Midbrain (tissue), 1 donor: ENCODE measurements around the gene CLASP1.
"Not testable (repeated sequence)": the region's sequence is repeated elsewhere in the genome, so short reads cannot be mapped to it uniquely, and the experiment has no call there.

ENCODE experiments used
- DNase-seq: peaks from one replicate; lab custom pipeline; 2025; lab: John Stamatoyannopoulos, UW

Gene CLASP1

DNA sequence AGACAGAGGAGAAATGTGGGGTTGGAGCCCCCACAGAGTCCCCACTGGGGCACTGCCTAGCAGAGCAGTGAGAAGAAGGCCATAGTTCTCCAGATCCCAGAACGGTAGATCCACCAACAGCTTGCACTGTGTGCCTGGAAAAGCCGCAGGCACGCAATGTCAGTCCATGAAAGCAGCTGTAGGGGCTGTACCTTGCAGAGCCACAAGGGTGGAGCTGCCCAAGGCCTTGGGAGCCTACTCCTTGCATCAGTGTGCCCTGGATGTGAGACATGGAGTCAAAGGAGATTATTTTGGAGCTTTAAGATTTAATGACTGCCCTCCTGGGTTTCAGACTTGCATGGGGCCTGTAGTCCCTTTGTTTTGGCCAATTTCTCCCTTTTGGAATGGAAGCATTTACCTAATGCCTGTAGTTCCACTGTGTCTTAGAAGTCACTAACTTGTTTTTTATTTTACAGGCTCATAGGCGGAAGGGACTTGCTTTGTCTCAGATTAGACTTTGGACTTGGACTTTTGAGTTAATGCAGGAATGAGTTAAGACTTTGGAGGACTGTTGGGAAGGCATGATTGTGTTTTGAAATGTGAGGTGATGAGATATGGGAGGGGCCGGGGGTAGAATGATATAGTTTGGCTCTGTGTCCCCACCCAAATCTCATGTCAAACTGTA lies 274.7 kb downstream of the CLASP1 start:
- not testable (repeated sequence) for DNase-seq

DNA sequence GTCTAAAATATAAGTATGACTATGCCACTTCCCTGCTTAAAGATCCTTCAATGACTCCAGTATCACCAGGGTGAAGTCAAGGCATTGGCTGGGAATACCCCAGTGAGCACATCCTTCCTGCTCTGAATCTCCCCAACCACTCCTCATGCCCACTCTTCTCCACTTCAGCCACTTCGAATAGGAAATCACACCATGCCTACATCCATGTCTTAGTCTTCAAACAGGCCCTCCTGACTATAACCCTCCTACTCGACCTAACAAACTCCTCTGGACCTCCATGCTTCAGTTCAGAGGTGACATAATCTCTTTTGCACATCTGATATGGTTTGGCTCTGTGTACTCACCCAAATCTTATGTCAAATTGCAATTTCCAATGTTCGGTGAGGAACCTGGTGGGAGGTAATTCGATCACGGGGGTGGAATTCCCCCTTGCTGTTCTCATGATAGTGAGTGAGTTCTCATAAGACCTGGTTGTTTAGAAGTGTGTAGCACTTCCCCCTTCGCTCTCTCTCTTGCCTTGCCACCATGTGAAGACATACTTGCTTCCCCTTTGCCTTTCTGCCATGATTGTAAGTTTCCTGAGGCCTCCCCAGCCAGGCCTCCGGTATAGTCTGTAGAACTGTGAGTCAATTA lies 276.4 kb downstream of the CLASP1 start:
- DNase-seq, result no peak

DNA sequence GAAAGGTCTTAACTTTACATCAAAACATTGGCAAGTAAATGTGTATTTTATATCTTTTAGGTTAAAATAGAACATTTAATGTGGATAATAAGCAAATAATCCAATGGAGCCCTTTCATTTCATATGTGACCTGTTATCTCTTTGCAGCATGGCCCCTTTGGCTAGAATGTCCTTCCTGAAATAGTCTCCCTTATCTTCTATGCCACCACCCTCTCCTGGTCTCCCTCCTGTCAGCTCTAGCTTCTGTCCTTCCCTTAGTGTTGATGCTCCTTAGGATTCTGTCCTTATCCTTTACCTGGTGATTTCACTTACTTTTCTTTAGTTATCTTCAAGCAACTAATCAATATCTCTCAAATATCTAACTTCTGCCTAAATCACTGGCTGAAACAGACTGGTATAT lies 277.2 kb downstream of the CLASP1 start:
- no peak for DNase-seq

DNA sequence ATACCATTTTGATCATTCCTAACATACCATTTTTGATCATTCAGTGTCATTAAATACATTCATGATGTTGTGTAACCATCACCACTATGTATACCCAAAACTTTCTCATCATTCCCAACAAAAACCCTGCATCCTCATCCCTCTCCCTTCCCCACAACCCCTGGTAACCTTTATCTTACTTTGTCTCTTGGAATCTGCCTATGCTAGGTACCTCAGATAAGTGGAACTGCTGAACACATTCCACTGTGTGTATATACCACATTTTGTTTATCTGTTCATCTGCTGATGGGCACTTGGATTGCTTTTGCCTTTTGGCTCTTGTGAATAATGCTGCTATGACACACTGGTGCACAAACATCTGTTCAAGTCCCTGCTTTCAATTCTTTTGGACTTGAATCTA lies 280.4 kb downstream of the CLASP1 start:
- no peak for DNase-seq

DNA sequence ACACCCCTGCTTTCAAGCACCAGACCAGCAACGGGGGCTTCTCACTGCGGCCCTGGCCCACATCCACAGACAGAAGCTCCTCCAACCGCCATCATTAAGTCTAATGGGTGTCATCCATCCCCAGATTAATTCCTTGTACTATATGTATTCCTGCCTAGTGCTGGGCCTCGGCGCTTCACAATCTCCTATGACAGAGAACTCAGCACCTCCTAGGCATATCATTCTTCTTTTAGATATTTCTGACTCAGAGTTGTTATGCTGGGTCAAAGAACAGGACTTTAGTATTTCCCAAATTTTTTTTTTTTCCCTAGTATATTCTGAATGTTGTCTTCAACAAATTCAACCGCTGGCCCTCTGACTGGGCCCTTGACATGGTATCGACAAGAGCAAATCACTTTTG lies 281.1 kb downstream of the CLASP1 start:
- no peak for DNase-seq

DNA sequence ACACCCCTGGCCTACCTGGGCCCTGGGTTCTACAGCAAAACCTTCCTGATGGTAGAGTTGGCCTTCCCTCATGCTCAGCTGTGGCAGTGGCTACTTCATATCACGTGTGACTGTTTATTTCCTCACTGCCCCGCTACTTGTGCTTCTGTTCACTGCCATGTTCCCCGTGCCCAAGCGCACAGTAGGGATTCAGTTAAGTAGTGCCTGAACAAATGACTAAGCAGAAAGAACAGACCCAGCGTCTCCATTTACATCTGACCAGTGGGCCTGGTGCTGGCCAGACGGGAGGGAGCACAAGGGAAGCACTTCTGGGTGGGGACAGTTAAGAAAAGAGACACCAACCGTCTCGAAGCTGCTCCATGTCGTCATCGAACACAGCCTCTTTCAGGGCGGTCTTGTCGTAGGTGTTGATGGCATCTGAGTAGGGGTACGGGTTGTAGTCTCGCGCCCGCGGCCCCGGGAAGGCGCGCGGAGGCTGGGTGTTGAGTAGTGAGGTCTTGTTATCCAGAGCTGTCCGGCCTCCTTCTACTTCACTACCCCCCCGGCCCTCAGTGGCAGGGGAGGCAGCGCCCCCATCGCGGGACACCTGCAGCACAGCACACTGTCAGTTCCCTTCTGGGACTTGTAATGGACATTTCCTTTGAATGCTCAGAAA lies 281.9 kb downstream of the CLASP1 start:
- no peak for DNase-seq

DNA sequence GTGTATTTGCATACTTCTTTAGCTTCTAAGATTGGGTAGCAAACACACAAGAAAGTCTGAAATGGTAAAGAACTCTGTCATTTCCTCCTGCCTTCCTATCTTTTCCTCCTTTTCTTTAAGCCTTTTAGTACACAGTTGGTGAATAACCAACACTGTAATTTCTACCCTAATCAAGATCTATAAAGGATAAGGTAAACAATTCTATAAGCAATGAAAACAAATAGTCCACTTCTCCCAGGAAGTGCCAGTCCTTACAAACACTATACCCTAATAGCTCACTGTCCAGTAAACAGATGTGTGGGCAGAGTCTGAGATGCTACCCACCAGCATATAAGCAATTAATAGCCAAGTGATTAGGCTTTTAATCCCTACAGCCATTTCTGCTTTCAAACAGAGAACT lies 283.2 kb downstream of the CLASP1 start:
- DNase-seq, result no peak

DNA sequence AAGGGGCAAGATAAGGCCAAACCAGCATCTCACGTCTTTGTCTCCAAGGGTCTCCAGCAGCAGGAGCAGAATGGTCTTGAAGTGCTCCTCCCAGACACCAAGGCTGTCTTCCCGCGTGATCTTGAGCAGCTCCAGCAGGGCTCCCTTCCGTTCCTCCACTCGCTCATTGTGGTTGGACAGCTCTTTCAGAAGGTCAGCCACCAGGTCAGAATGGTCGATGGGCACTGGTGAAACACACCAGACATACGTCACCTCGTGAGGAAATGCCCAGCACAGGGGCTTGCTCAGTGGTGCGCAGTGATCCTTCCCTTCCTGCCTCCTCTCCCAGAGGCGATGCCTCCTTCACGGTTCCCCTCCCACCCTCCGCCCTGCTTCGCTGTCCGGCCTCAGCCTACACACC lies 284.2 kb downstream of the CLASP1 start:
- no peak for DNase-seq

DNA sequence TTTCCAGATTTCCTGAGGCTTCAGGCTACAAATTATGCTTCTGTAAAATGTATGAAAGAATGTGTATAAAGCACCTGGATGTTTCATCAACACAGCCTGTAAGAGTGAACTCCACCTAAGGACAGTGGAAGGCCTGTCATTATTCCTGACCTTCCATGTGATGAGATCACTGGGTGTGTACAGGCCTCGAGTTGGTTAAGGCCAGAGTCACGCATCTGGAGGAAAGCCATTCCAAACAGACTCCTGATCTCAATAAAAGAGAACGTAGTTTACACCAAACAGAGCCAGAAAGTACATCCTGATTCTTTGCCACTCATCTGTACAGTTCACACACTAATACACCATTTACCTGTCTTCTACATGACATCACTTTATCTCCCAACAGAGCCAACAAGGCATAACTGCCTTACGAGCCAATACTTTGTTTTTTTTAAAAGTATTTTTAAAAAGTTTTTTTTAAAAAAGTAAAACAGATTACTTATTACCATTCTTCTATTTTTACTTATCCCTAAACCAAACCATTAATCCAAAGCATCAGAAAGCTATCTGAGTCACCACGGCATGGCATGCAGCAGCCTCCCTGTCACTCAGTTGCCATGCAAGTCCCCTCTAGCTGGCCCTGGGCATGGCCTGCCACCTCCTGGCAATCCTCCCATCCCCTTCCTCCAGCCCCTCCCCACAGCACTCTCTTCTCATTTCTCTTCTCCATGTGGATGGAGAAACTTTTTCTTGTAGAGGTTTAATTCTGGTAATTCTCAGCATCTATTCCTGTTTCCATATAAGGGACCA lies 285.4 kb downstream of the CLASP1 start:
- no peak for DNase-seq

DNA sequence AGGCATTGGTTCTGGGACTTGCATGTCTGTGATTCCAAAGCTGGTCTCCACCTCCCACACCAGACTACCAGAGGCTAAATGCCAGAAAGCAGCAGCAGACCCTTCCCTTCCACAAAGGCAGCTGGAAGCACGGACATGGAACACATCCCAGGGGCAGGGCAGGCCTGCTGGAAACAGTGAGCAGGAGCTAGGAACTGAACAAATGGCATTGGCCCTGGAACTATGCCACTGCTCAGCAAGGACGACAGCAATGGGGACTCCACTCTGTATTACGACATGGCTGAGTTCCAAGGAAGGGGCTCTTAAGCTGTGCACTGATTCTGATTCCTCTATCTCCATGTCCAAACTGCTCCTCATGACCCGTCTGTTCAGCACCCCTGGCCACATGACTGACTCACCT lies 286.5 kb downstream of the CLASP1 start:
- DNase-seq, result no peak

DNA sequence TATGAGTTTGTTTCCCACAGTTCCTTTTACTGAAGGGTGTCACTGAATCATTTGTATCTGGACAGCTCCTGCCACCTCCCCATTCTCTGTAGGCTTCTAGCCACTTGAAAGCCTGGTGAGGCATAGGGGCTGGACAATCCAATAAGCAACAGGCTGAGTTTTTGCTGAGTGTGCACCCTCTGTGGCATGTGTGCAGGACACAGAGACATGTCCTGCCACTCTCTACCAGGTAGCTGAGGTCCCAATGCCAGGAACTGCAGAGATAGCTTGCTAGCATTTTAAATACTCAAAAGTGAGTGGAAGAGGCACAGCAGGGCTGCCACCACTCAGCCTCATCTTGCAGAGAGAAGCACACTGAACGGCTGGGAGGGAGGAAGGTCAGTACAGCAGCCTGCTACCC lies 287.0 kb downstream of the CLASP1 start:
- no peak for DNase-seq

DNA sequence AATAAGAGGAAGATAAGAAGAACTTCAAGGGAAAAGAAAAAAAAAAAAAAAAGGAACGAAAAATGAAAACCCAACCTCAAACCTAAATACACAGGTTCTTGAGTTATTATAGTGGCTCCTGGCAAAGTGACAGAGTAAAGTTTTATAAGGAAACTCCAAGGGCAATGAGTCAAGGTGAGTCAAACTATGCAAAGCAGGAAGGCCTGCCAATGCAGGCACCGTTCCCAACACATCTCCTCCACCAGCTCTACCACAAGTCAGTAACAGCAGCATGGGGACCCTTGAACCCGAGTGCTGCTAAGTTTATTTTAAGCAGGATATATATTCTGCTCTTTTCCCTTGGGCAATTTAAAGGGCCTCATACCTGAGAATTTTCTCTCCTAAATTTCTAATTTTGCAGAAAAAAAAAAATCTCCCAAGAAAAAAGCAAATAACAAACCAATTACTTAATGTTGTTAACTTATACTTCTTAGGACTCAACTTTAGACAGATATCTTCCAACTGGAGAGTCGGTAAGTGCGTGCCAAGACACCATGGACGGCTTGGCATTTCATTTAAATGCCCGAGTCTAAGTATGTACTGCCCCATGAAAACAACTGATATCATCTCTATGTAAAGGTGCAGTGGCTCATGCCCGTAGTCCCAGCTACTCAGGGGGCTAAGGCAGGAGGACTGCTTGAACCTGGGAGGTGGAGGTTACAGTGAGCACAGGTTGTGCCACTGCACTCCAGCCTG lies 288.5 kb downstream of the CLASP1 start:
- DNase-seq, result no peak

DNA sequence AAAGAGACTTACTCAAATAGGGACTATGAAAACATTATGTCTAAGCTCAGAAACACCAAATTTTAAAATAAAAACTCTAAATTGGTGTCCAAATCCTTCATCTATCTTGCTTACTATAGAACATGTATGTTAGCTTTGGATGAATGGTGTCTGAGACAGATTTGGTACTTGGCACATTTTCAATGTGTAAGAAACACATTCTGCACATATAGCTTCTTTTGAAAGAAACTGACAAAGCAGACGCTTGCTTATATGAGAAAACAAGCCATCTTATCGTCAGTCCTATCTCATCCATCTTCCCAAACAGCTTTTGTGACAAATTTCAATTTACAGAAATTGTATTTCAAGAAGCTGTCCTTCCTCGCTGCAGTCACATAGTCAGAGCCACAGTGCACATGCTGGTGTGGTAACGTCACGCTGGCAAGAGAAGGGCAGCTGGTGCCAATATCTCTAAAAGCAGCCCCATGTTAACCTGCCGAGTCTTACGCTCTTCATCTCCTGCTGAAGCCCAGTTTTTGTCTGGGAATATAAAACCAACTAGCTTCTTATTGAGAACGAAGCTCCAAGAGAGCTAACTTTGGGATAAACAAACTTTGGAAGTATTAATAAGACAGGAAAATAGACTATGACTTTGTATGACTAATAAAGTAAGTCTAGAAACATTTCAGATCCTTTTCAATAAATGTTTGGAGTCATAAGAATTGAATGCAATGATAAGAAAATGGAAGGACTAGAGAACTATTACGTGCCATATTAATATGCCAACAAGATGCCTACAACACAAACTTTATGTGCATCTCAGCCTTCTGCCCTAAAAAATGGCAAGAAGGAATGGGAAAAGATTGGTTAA lies 289.3 kb downstream of the CLASP1 start:
- no peak for DNase-seq

DNA sequence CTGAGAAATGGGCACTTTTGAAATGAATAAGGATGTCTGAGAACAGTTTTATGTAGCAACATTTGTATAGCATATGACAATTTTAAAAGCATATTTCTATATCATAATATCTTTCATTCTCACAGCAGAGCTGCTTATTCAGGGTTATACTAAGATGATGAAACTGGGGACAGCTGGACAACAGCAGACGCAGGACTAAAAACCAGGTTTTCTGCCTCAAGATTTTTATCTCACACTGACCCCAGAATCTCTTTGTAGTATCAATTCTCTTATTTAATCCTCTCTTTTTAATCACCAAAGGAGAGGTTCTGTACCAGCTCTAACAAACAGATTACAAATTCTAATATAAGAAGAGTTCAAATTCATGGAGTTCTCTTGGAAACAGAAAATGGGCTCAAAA lies 290.1 kb downstream of the CLASP1 start:
- no peak for DNase-seq

DNA sequence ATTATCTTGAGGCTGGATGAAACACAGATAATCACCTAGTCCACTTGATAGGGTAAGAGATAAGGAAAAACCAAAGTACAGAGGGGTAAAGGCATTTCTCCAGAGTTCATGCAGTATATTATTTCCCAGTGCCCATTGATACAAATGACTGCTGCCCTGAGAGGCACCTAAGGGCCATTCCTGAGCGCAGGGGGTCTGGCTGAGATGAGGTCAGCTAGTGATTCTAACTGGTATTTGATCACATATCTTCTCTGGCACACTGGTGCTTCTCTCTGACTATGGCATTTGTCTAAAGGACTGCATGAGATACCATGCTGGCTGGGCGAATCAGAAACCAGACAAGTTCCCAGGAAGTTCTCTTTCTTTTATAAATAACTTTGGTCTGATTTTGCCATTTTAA lies 291.0 kb downstream of the CLASP1 start:
- no peak for DNase-seq

DNA sequence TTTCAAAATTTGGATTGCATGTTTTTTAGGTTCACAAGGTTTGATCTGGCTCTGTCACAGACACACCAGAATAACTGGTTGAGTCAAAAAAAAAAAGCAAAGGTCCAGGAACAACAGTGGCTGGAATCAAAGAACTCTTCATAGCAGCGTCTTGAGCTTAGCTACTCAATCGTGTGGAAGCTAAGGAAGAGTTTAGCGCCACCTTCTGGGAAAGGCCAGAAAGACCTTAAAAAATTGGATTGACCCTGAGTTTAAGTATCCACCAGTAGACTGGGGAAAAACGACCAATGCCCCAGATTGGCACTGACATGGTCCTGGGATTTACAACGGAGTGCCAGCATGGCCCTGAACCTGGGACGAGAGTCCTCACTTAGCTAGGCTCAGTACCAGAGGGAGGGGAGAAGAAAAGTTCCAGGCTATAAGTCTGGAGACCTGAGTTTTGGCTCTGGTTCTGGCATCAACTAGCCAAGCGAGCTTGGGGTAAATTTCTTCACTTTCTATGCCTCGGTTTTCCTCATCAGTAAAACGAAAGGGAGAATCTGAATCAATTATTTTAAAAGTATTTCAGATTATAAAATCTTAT lies 293.1 kb downstream of the CLASP1 start:
- peak; percentile 73 for DNase-seq

DNA sequence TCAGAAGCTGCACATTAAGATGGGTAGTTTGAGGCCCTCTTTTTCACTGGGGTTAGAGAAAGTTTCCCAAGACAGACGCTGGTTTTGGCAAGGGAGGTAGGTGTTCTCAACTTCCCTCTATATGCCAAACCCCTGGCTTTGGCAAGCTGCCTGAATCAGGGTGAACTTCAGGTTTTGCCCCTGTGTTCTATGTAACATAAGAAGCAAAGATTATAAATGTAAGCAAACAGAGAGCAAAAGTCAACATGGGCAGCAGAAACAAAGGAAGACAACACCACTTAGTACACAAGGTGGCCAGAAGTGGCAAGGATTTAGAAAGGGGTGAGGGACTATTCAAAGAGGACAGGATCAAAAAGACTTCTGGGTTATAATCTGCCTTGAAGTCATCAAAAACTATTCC lies 293.8 kb downstream of the CLASP1 start:
- no peak for DNase-seq

DNA sequence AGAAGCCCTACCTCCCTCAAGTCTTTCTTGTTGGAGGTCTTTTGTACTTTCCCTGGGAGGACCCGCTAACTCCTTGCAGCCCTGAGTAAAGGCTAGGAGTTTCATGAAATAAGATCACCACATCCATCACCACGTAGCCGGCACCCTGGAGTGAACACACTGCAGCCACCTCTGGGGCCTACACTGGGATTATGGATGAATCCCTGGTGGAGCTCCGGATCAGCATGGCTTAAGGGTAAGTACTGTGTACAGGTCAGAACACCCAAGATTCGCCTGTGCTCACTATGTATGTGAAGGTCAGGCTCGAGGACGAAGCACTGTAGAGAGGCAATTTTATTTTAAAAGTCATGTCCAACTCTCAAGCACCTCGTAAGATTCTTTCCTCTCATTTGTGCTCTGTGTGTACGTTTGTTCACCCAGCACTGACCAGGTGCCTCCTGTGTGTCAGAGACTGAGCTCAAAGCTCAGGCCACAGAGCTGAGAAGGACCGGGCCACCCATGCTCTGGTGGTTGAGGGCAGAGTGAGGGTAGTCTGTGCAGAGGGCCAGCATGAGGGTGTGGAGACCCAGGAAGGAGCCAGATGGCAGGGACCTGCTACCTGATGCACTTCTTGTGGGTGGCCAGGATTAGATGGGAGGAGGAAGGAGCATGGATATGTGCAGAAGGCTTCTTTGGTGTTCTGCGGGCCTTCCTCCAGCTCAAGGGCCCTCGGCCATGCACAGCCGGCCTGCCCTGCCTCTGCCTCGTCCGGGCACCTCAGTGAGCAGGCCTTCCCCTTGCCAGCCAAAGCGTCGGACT lies 297.5 kb downstream of the CLASP1 start:
- DNase-seq, result no peak

DNA sequence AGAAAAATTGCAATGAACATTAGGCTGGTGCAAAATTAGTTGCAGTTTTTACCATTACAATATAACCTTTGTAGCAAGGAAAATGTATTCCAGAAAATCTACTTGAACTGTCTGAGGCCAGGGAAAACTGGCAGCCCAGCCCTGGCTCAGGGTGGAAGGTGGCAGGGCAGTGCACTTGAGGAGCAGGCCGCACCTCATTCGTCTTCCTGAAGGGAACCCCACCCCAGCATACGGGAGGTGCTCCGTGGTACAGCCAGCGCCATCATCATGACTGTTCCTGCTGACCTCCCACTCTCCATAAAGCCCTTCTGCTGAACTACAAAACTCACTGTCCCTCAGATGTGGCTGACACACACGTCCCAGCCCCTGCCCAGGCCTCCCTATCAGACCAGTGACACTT lies 298.4 kb downstream of the CLASP1 start:
- no peak for DNase-seq

DNA sequence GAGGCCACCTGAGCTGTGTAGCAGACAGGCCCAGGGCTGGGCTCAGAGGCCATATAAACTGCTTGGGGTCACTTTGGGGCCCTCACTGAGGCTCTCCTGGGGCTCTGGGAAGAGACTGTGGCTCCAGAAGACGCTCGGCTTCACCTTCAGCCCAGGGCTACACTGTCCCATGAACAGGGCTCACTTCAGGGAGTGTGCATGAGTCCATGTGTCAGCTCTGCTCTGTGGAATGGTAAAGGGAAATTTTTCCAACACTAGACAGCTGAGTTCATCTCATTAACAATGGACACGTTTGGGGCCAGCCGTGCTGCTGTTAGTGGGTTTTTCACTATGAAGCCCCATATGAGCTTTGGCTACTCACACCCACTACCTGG lies 298.9 kb downstream of the CLASP1 start:
- DNase-seq, result no peak
